Osteoblast (primary cell): ENCODE results near the gene ADARB1. TPM values are rescaled to one million over a fixed set of nuclear protein-coding genes. Genes with fewer than 3 reads are reported as not detected.

Experiments
- DNase-seq: peaks from one replicate; pipeline ENCODE4 v3.0.0; 2011; ENCODE audit warnings: low spot score, mixed read lengths; ENCODE audit not compliant: insufficient read length; ENCODE audit errors: missing footprints
- H2AFZ ChIP-seq: 2 replicates; pipeline ENCODE4 v1.6.0; 2011; ENCODE audit warnings: mild to moderate bottlenecking, low read length
- H3K27ac ChIP-seq: 2 replicates; pipeline ENCODE4 v1.5.1; 2011; ENCODE audit warnings: mild to moderate bottlenecking, low read depth, low read length, moderate library complexity
- H3K27me3 ChIP-seq: 2 replicates; pipeline ENCODE4 v1.6.0; 2012; ENCODE audit warnings: mild to moderate bottlenecking, control low read depth, inconsistent platforms, low read length, moderate library complexity; ENCODE audit not compliant: insufficient read depth
- H3K36me3 ChIP-seq: 2 replicates; pipeline ENCODE4 v1.5.1; 2011; ENCODE audit warnings: mild to moderate bottlenecking, low read length, control low read depth, moderate library complexity; ENCODE audit not compliant: insufficient read depth
- H3K4me1 ChIP-seq: 2 replicates; pipeline ENCODE4 v1.5.1; 2011; ENCODE audit warnings: mild to moderate bottlenecking, low read length, control low read depth, moderate library complexity; ENCODE audit not compliant: insufficient read depth
- H3K4me2 ChIP-seq: 2 replicates; pipeline ENCODE4 v1.6.0; 2011; ENCODE audit warnings: mild to moderate bottlenecking, low read length; ENCODE audit not compliant: insufficient read depth
- H3K4me3 ChIP-seq: fragments of 200-600 bp; sonication (generic); 3 replicates; pipeline ENCODE4 v1.5.1; 2012; ENCODE audit warnings: mild to moderate bottlenecking, low read length, inconsistent platforms; ENCODE audit not compliant: insufficient read depth
- H3K79me2 ChIP-seq: 2 replicates; pipeline ENCODE4 v1.6.0; 2012; ENCODE audit warnings: mild to moderate bottlenecking, low read length, control low read depth, inconsistent platforms; ENCODE audit not compliant: insufficient read depth
- H3K9me3 ChIP-seq: 2 replicates; pipeline ENCODE4 v1.5.1; 2011; ENCODE audit warnings: low read depth, low read length, control low read depth
- H4K20me1 ChIP-seq: 2 replicates; pipeline ENCODE4 v1.6.0; 2012; ENCODE audit warnings: mild to moderate bottlenecking, low read length, control low read depth; ENCODE audit not compliant: insufficient read depth
- CTCF ChIP-seq: IDR thresholded peaks from 2 replicates; pipeline ENCODE4 v1.5.1; 2011; ENCODE audit warnings: mild to moderate bottlenecking, low read depth, low read length, moderate library complexity; ENCODE audit errors: extremely low read depth
- total RNA-seq: library from RNA; depleted of rRNA; stranded (reverse); fragments of >200 nt; gene quantifications from 2 replicates; pipeline ENCODE4 v1.2.3, GENCODE V29; 2012

ADARB1 gene
- total RNA-seq, 1 donor, result 19.5 TPM

GRCh38 chr21:45048026-45048698 is 26.2 kb upstream of the ADARB1 start:
- Histone ChIP-seq H3K27me3 (peaks cover 12% of the 10 kb centered on the region), H3K4me1 (peaks cover 22% of the 10 kb centered on the region), H3K79me2 (no peaks in the 10 kb centered on the region), H2AFZ (no peak overlapping the region), H3K27ac (no peak overlapping the region), H3K36me3 (no peaks in the 10 kb centered on the region), H4K20me1 (no peaks in the 10 kb centered on the region), H3K4me3 (no peak overlapping the region), H3K4me2 (no peak overlapping the region), H3K9me3 (peaks cover 4% of the 10 kb centered on the region)
- TF ChIP-seq CTCF, result no peak
- no peak for DNase-seq

GRCh38 chr21:45048968-45049367 is 25.4 kb upstream of the ADARB1 start:
- no peaks in the 10 kb centered on the region for H4K20me1 ChIP-seq
- H3K4me3 ChIP-seq, result no peak overlapping the region
- no peak for TF ChIP-seq CTCF
- peak overlapping the region; percentile 6 for H3K27ac ChIP-seq
- no peak overlapping the region for H3K4me2 ChIP-seq
- peaks cover 22% of the 10 kb centered on the region for H3K4me1 ChIP-seq
- no peaks in the 10 kb centered on the region for H3K36me3 ChIP-seq
- no peaks in the 10 kb centered on the region for H3K79me2 ChIP-seq
- peaks cover 4% of the 10 kb centered on the region for H3K9me3 ChIP-seq
- H3K27me3 ChIP-seq, result peaks cover 12% of the 10 kb centered on the region
- H2AFZ ChIP-seq, result no peak overlapping the region
- DNase-seq, result no peak

DNA sequence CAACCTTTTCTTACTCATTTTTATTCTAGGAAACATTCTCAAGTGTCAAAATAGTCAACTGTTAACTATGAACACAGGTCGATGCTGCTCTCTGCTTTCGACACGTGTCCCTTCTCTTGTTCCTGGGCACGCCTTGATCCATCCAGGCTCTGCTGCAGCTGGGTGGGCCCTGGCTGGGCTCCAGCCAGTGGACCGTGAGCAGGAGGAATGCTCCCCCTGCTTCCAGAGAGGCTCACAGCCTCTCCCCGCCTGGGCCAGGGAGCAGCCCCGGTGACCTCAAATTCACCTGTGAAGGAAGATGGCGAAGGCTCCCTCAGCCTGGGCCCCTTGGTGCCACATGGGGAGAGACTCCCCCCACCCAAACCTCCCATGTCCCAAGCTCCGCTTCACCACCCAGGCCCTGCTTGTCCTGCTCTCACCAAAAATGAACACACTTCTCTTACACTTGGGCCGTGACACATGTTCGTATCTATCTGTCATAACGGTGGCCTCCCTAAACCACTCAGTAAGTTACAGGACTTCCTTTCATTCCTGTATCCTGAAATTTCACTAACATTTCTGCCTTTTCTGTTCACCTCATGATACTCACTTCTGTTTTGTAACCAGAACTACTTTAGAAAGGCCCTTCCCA is 24.6 kb upstream of the ADARB1 start:
- Histone ChIP-seq H3K27ac (peak overlapping the region; percentile 87), H3K9me3 (peaks cover 4% of the 10 kb centered on the region), H4K20me1 (no peaks in the 10 kb centered on the region), H3K27me3 (peaks cover 14% of the 10 kb centered on the region), H3K4me1 (peaks cover 22% of the 10 kb centered on the region), H2AFZ (peak overlapping the region; percentile 28), H3K79me2 (no peaks in the 10 kb centered on the region), H3K4me3 (no peak overlapping the region), H3K36me3 (no peaks in the 10 kb centered on the region), H3K4me2 (peak overlapping the region; percentile 46)
- peak; percentile 54 for DNase-seq
- TF ChIP-seq CTCF, result no peak

- peaks cover 22% of the 10 kb centered on the region for H3K4me1 ChIP-seq
- peak overlapping the region; percentile 5 for H3K4me3 ChIP-seq
- peak overlapping the region; percentile 28 for H2AFZ ChIP-seq
- peaks cover 11% of the 10 kb centered on the region for H3K27me3 ChIP-seq
- peaks cover 4% of the 10 kb centered on the region for H3K9me3 ChIP-seq
- peak overlapping the region; percentile 87 for H3K27ac ChIP-seq
- TF ChIP-seq CTCF, result no peak
- no peaks in the 10 kb centered on the region for H3K79me2 ChIP-seq
- peak overlapping the region; percentile 46 for H3K4me2 ChIP-seq
- no peaks in the 10 kb centered on the region for H3K36me3 ChIP-seq
- DNase-seq, result peak; percentile 66
- no peaks in the 10 kb centered on the region for H4K20me1 ChIP-seq
Measured at GRCh38 chr21:45050345-45050796, 24.0 kb upstream of the ADARB1 start.
